Liver (tissue), 9 donors: ENCODE data around the gene SGCD. TPM values are rescaled to one million over a fixed set of nuclear protein-coding genes. Genes with fewer than 3 reads are reported as not detected.

Experiments
- DNase-seq: peaks from one replicate; pipeline ENCODE4 v3.0.0-alpha.2; 2017; ENCODE audit warnings: low spot score
- H3K27ac ChIP-seq, 2 donors: one replicate each; pipeline ENCODE4 v1.7.0; 2013; ENCODE audit warnings: inconsistent platforms in 2 of 2, low read length in 2 of 2, control low read depth in 1 of 2, low read depth in 1 of 2, mild to moderate bottlenecking in 1 of 2
- H3K27me3 ChIP-seq, 4 donors: one replicate each; pipeline versions ENCODE4 v1.6.1 to v1.7.0; 2013; ENCODE audit warnings: low read length in 3 of 4, inconsistent platforms in 1 of 4, mild to moderate bottlenecking in 1 of 4, moderate library complexity in 1 of 4; ENCODE audit not compliant: control insufficient read depth in 4 of 4, insufficient read depth in 4 of 4
- H3K36me3 ChIP-seq, 4 donors: one replicate each; pipeline versions ENCODE4 v1.6.1 to v1.7.0; 2013; ENCODE audit warnings: low read length in 3 of 4, mild to moderate bottlenecking in 3 of 4, low read depth in 1 of 4, moderate library complexity in 1 of 4; ENCODE audit not compliant: control insufficient read depth in 4 of 4, insufficient read depth in 3 of 4
- H3K4me1 ChIP-seq, 4 donors: one replicate each; pipeline versions ENCODE4 v1.6.1 to v1.7.0; 2013; ENCODE audit warnings: low read length in 3 of 4, mild to moderate bottlenecking in 3 of 4, moderate library complexity in 1 of 4; ENCODE audit not compliant: control insufficient read depth in 4 of 4, insufficient read depth in 4 of 4
- H3K4me3 ChIP-seq, 3 donors: one replicate each; pipeline versions ENCODE4 v1.6.1 to v1.7.0; 2013; ENCODE audit warnings: low read length in 3 of 3, control low read depth in 1 of 3, low read depth in 1 of 3, mild to moderate bottlenecking in 1 of 3
- H3K9ac ChIP-seq, 2 donors: one replicate each; pipeline ENCODE4 v1.7.0; 2013; ENCODE audit warnings: low read length in 2 of 2, mild to moderate bottlenecking in 2 of 2, moderate library complexity in 2 of 2, control low read depth in 1 of 2, low read depth in 1 of 2
- H3K9me3 ChIP-seq, 4 donors: one replicate each; pipeline versions ENCODE4 v1.6.1 to v1.7.0; 2013; ENCODE audit warnings: low read length in 3 of 4; ENCODE audit not compliant: control insufficient read depth in 4 of 4
- ATF3 ChIP-seq: IDR thresholded peaks from 2 replicates; pipeline ENCODE4 v1.6.1; 2016; ENCODE audit warnings: antibody characterized with exemption
- CTCF ChIP-seq: fragments of 150-350 bp; IDR thresholded peaks from 2 replicates; pipeline ENCODE4 v1.5.1; 2017; ENCODE audit warnings: improper control_type of control experiment, low read depth, low read length; ENCODE audit not compliant: missing input control
- EGR1 ChIP-seq, 2 donors: IDR thresholded peaks; 2 replicates each; pipeline ENCODE4 v1.6.1; 2016 to 2018; ENCODE audit warnings: antibody characterized with exemption in 2 of 2, low read depth in 2 of 2
- FOXA2 ChIP-seq: IDR thresholded peaks from 2 replicates; pipeline ENCODE4 v1.6.1; 2016; ENCODE audit warnings: antibody characterized with exemption
- GABPA ChIP-seq, 2 donors: IDR thresholded peaks in 1 of 2; conservative IDR thresholded peaks in 1 of 2; 2 replicates each; pipeline ENCODE4 v1.6.1; 2016; ENCODE audit warnings: antibody characterized with exemption in 2 of 2, mild to moderate bottlenecking in 1 of 2, moderate library complexity in 1 of 2
- HNF4A ChIP-seq, 2 donors: conservative IDR thresholded peaks; 2 replicates each; pipeline ENCODE4 v1.6.1; 2016; ENCODE audit warnings: antibody characterized with exemption in 2 of 2, mild to moderate bottlenecking in 2 of 2
- MAX ChIP-seq: IDR thresholded peaks from 2 replicates; pipeline ENCODE4 v1.6.1; 2016; ENCODE audit warnings: antibody characterized with exemption
- NR2F2 ChIP-seq: IDR thresholded peaks from 2 replicates; pipeline ENCODE4 v1.6.1; 2016; ENCODE audit warnings: antibody characterized with exemption
- RAD21 ChIP-seq, 2 donors: IDR thresholded peaks; 2 replicates each; pipeline ENCODE4 v1.6.1; 2016; ENCODE audit warnings: antibody characterized with exemption in 2 of 2, mild to moderate bottlenecking in 2 of 2
- RXRA ChIP-seq, 2 donors: IDR thresholded peaks; 2 replicates each; pipeline ENCODE4 v1.6.1; 2017 to 2018; ENCODE audit warnings: antibody characterized with exemption in 2 of 2, mild to moderate bottlenecking in 1 of 2
- SP1 ChIP-seq: IDR thresholded peaks from 2 replicates; pipeline ENCODE4 v1.6.1; 2018; ENCODE audit warnings: antibody characterized with exemption, mild to moderate bottlenecking
- TAF1 ChIP-seq: conservative IDR thresholded peaks from 2 replicates; pipeline ENCODE4 v1.6.1; 2016; ENCODE audit warnings: antibody characterized with exemption, mild to moderate bottlenecking
- YY1 ChIP-seq: IDR thresholded peaks from 2 replicates; pipeline ENCODE4 v1.6.1; 2016; ENCODE audit warnings: antibody characterized with exemption, mild to moderate bottlenecking
- ZBTB33 ChIP-seq: IDR thresholded peaks from 2 replicates; pipeline ENCODE4 v1.6.1; 2016; ENCODE audit warnings: antibody characterized with exemption
- WGBS: extraction: QIAGEN DNeasy Blood & Tissue Kit; methylation state at CpG from one replicate; pipeline ENCODE4 v1.1.7; 2013; 5-methylcytosine and 5-hydroxymethylcytosine counted together
- polyA plus RNA-seq, 2 donors: library from polyadenylated mRNA; stranded (reverse) in 1 of 2; unstranded in 1 of 2; fragments of 200-250 nt in 1 of 2; fragments of >200 nt in 1 of 2; fragmentation: Nextera tagmentation in 1 of 2; extraction: Ambion mirVana in 1 of 2; gene quantifications; one replicate each; pipeline versions ENCODE4 v1.2.1 to v1.2.3, GENCODE V29; 2013 to 2015
- total RNA-seq, 2 donors: library from RNA; depleted of rRNA; stranded (reverse); fragments of >200 nt; gene quantifications; one replicate each; pipeline ENCODE4 v1.2.3, GENCODE V29; 2014
- donor health status: healthy.
- donor health status: healthy.
- donor health status: healthy.
- donor health status: healthy.
- donor health status: healthy.

SGCD gene
- total and polyA plus RNA-seq, 4 donors = 0.35 to 1.7 (median 1.0) TPM

- no peak for DNase-seq
- no peak overlapping the region for H3K4me3 ChIP-seq
- WGBS = 80% methylated on average over 3 of the region's 3 CpGs
These were observed 169.3 kb downstream of the SGCD start for GRCh38 chr5:156496291-156496690.

GRCh38 chr5:156497804-156498208, 170.8 kb downstream of the SGCD start:
- no peak for TF ChIP-seq CTCF
- TF ChIP-seq NR2F2 = no peak
- no peak for TF ChIP-seq FOXA2
- no peak for TF ChIP-seq RXRA (IDR thresholded peaks at IDR 0.05)
- no peak for TF ChIP-seq GABPA (IDR thresholded peaks at IDR 0.05 in 1 of 2, conservative IDR thresholded peaks at IDR 0.05 in 1 of 2)
- no peak for TF ChIP-seq RAD21 (IDR thresholded peaks at IDR 0.05)
- no peak for TF ChIP-seq SP1
- TF ChIP-seq ATF3 = no peak
- no peak for TF ChIP-seq MAX
- TF ChIP-seq TAF1 = no peak
- TF ChIP-seq EGR1 (IDR thresholded peaks at IDR 0.05; ENCODE audit: low read depth in 2 of 2) = no peak
- Histone ChIP-seq H3K27ac (no peak overlapping the region), H3K4me3 (no peak overlapping the region), H3K36me3 (no peaks in the 10 kb centered on the region), H3K9me3 (no peaks in the 10 kb centered on the region), H3K9ac (no peak overlapping the region), H3K4me1 (no peaks in the 10 kb centered on the region), H3K27me3 (no peaks in the 10 kb centered on the region)
- no peak for DNase-seq
- WGBS = 65% methylated on average over 3 of the region's 3 CpGs

More at GRCh38 chr5:156496291-156496690, 169.3 kb downstream of the SGCD start:
- Histone ChIP-seq H3K9me3 (no peaks in the 10 kb centered on the region), H3K36me3 (no peaks in the 10 kb centered on the region), H3K9ac (no peak overlapping the region), H3K27me3 (no peaks in the 10 kb centered on the region), H3K27ac (no peak overlapping the region), H3K4me1 (no peaks in the 10 kb centered on the region)
- TF ChIP-seq SP1 = no peak
- no peak for TF ChIP-seq ZBTB33
- no peak for TF ChIP-seq HNF4A (conservative IDR thresholded peaks at IDR 0.05)
- no peak for TF ChIP-seq YY1
- TF ChIP-seq RXRA (IDR thresholded peaks at IDR 0.05) = no peak
- no peak for TF ChIP-seq TAF1
- no peak for TF ChIP-seq RAD21 (IDR thresholded peaks at IDR 0.05)
